OCI-LY3 (cell line): ENCODE data around the gene PREX1.

ENCODE experiments used
- H2AFZ ChIP-seq: fragments of 200-600, 300-600 bp; shearing (Covaris generic); 2 replicates; pipeline ENCODE4 v1.6.0; 2014; ENCODE audit warnings: antibody characterized with exemption, low read depth, low read length
- H3K27ac ChIP-seq: fragments of 200-600, 300-600 bp; sonication (generic); 2 replicates; pipeline ENCODE4 v1.5.1; 2014; ENCODE audit warnings: mild to moderate bottlenecking, low read length, moderate library complexity, mixed read lengths
- H3K27me3 ChIP-seq: fragments of 200-600, 300-600 bp; sonication (generic); 2 replicates; pipeline ENCODE4 v1.6.1; 2014; ENCODE audit warnings: low read depth, low read length, mixed read lengths
- H3K36me3 ChIP-seq: fragments of 200-600, 300-600 bp; sonication (generic); replicated peaks from 2 replicates; pipeline ENCODE3; 2014; ENCODE audit warnings: low read depth, low read length, mixed read lengths
- H3K4me1 ChIP-seq: fragments of 300-600, 200-600 bp; sonication (generic); 2 replicates; pipeline ENCODE4 v1.6.1; 2014; ENCODE audit warnings: low read length, mixed read lengths
- H3K4me2 ChIP-seq: fragments of 200-600, 300-600 bp; sonication (generic); 2 replicates; pipeline ENCODE4 v1.6.1; 2014; ENCODE audit warnings: low read length, mixed read lengths
- H3K4me3 ChIP-seq: fragments of 300-600, 200-600 bp; sonication (generic); 2 replicates; pipeline ENCODE4 v1.5.1; 2014; ENCODE audit warnings: antibody characterized with exemption, mild to moderate bottlenecking, low read length, moderate library complexity
- H3K79me2 ChIP-seq: fragments of 300-600, 200-600 bp; shearing (Covaris generic); 2 replicates; pipeline ENCODE4 v1.6.1; 2014; ENCODE audit warnings: mild to moderate bottlenecking, low read length, mixed read lengths
- H3K9ac ChIP-seq: fragments of 300-600, 200-600 bp; shearing (Covaris generic); 2 replicates; pipeline ENCODE4 v1.6.0; 2014; ENCODE audit warnings: mild to moderate bottlenecking, low read length, moderate library complexity
- H3K9me3 ChIP-seq: fragments of 200-600, 300-600 bp; shearing (Covaris generic); 2 replicates; pipeline ENCODE4 v1.6.1; 2014; ENCODE audit warnings: low read length, mixed read lengths; ENCODE audit not compliant: insufficient read depth
- H4K20me1 ChIP-seq: fragments of 200-600, 300-600 bp; sonication (generic); 2 replicates; pipeline ENCODE4 v1.6.1; 2016; ENCODE audit warnings: low read length, mixed read lengths; ENCODE audit not compliant: insufficient read depth
- CTCF ChIP-seq: fragments of 200-600, 300-600 bp; sonication (generic); IDR thresholded peaks from 2 replicates; pipeline ENCODE4 v1.5.1; 2014; ENCODE audit warnings: antibody characterized with exemption, low read length, low read depth
- EZH2phosphoT487 ChIP-seq: fragments of 200-600 bp; shearing (Covaris generic); IDR thresholded peaks from 2 replicates; pipeline ENCODE4 v1.6.1; 2018; ENCODE audit warnings: antibody characterized with exemption, mixed run types, low read depth

PREX1 gene

DNA sequence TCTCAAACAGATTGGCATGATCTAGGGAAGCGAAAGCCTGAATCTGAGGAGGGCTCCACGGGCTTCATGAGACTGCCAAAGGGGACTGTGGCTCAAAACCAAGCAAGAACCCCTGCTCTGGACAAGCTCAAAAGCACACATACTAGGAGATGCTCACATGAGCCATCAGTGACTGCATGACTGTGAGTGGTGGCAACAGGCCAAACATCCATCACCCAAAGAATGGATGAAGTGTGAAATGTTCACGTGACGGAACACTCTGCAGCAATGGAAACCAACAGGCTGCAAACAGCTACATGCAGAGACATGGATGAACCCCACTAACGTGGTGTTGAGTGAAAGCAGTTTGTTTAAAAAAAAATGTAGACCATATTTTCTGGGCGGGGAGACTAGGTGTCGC lies 136.3 kb downstream of the PREX1 start:
- Histone ChIP-seq H3K9me3 (no peaks in the 10 kb centered on the region), H3K27ac (no peak overlapping the region), H3K27me3 (no peaks in the 10 kb centered on the region), H3K79me2 (no peaks in the 10 kb centered on the region), H3K4me3 (no peak overlapping the region), H4K20me1 (no peaks in the 10 kb centered on the region), H3K9ac (no peak overlapping the region), H3K4me1 (no peaks in the 10 kb centered on the region), H2AFZ (no peak overlapping the region), H3K36me3 (no peaks in the 10 kb centered on the region), H3K4me2 (no peak overlapping the region)
- no peak for TF ChIP-seq CTCF
- TF ChIP-seq EZH2phosphoT487: no peak

DNA sequence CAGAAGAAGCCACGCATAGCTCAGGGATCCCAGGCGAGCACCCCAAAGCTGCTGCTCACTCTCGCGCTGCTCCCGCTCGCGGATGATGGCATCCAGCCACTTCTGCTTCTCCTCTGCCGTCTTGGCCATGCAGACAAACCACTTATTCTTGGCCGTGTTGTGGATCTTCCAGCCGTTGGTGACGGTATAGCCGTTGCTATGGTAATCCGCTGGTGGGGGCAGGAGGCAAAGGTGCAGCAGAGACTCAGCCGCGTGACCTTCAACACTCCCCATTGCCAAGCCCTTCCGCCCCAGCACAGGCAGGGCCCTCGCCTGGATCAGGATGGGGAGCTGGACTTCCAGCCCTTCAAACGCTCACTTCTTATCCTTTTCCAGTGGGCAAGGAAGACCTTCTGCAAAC lies 136.9 kb downstream of the PREX1 start:
- Histone ChIP-seq H3K4me2 (no peak overlapping the region), H2AFZ (no peak overlapping the region), H3K4me3 (no peak overlapping the region), H3K79me2 (no peaks in the 10 kb centered on the region), H4K20me1 (no peaks in the 10 kb centered on the region), H3K36me3 (no peaks in the 10 kb centered on the region), H3K9ac (no peak overlapping the region), H3K4me1 (no peaks in the 10 kb centered on the region), H3K27ac (no peak overlapping the region), H3K9me3 (no peaks in the 10 kb centered on the region), H3K27me3 (no peaks in the 10 kb centered on the region)
- no peak for TF ChIP-seq EZH2phosphoT487
- no peak for TF ChIP-seq CTCF

GRCh38 chr20:48689874-48690571 lies 137.8 kb downstream of the PREX1 start:
- H3K9ac ChIP-seq: no peak overlapping the region
- no peaks in the 10 kb centered on the region for H3K4me1 ChIP-seq
- TF ChIP-seq EZH2phosphoT487 (no peak), CTCF (no peak)
- no peaks in the 10 kb centered on the region for H3K27me3 ChIP-seq
- H3K27ac ChIP-seq: no peak overlapping the region
- no peak overlapping the region for H3K4me3 ChIP-seq
- no peaks in the 10 kb centered on the region for H3K9me3 ChIP-seq
- H3K4me2 ChIP-seq: no peak overlapping the region
- H3K36me3 ChIP-seq: no peaks in the 10 kb centered on the region
- H2AFZ ChIP-seq: no peak overlapping the region
- no peaks in the 10 kb centered on the region for H4K20me1 ChIP-seq
- H3K79me2 ChIP-seq: no peaks in the 10 kb centered on the region

DNA sequence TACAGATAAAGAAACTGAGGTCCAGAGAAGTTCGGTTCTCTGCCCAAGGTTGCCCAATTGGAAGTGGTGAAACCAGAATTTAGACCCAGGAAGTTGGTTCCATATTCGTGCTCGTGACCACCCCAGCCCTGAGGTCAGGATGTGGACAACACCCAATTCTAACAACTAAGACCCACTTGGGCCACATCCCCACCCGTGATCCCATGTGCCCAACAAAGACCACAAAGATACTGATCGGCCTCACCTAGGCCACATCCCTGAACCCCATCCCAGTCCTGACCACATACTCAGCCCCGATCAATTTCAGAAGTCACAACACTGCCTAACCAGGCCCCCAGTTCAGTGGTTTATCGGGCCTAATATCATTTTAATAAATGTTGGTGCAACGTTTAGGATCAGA lies 138.4 kb downstream of the PREX1 start:
- Histone ChIP-seq H3K4me2 (no peak overlapping the region), H4K20me1 (no peaks in the 10 kb centered on the region), H3K36me3 (no peaks in the 10 kb centered on the region), H3K27ac (no peak overlapping the region), H3K9me3 (no peaks in the 10 kb centered on the region), H3K79me2 (no peaks in the 10 kb centered on the region), H3K9ac (no peak overlapping the region), H2AFZ (no peak overlapping the region), H3K4me3 (no peak overlapping the region), H3K27me3 (no peaks in the 10 kb centered on the region), H3K4me1 (no peaks in the 10 kb centered on the region)
- TF ChIP-seq CTCF (no peak), EZH2phosphoT487 (no peak)
